Measurements from ENCODE around the gene TAOK1.

GRCh38 chr17:29359777-29360176 lies 30.4 kb upstream of the TAOK1 start:
- TF ChIP-seq, protein P1, sequence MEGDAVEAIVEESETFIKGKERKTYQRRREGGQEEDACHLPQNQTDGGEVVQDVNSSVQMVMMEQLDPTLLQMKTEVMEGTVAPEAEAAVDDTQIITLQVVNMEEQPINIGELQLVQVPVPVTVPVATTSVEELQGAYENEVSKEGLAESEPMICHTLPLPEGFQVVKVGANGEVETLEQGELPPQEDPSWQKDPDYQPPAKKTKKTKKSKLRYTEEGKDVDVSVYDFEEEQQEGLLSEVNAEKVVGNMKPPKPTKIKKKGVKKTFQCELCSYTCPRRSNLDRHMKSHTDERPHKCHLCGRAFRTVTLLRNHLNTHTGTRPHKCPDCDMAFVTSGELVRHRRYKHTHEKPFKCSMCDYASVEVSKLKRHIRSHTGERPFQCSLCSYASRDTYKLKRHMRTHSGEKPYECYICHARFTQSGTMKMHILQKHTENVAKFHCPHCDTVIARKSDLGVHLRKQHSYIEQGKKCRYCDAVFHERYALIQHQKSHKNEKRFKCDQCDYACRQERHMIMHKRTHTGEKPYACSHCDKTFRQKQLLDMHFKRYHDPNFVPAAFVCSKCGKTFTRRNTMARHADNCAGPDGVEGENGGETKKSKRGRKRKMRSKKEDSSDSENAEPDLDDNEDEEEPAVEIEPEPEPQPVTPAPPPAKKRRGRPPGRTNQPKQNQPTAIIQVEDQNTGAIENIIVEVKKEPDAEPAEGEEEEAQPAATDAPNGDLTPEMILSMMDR (IDR thresholded peaks at IDR 0.05; ENCODE audit: insufficient read depth, low read depth, low read length), result no peak
- TF ChIP-seq EZH2 (IDR thresholded peaks at IDR 0.05; ENCODE audit: insufficient read depth, low read length), result no peak

Data from astrocyte (in vitro differentiated cells and primary cell).